ENCODE measurements around the gene APCDD1L.
"Not testable (repeated sequence)": the region's sequence is repeated elsewhere in the genome, so short reads cannot be mapped to it uniquely, and the experiment has no call there.

DNA sequence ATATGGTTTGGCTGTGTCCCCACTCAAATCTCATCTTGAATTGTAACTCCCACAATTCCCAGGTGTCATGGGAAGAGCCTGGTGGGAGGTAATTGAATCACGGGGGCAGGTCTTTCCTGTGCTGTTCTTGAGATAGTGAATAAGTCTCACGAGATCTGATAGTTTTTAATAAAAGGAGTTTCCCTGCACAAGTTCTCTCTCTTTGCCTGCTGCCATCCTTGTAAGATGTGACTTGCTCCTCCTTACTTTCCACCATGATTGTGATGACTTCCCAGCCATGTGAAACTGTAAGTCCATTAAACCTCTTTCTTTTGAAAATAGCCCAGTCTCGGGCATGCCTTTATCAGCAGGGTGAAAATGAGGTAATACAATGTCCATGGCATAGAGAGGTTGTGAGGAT is 8.2 kb downstream of the APCDD1L start:
- TF ChIP-seq TAF1 (IDR thresholded peaks at IDR 0.05; ENCODE audit: borderline replicate concordance, low read depth, low read length); POLR2AphosphoS5 (IDR thresholded peaks at IDR 0.05; ENCODE audit: low read depth, low read length); POLR2A (IDR thresholded peaks at IDR 0.05; ENCODE audit: low read depth, low read length): not testable (repeated sequence)

Data from GM12892 (cell line).